Measurements from ENCODE around the gene ENO2.

Gene ENO2

GRCh38 chr12:6952121-6952862 is 37.9 kb downstream of the ENO2 start:
- no peak for DNase-seq

GRCh38 chr12:6952863-6953441 is 38.6 kb downstream of the ENO2 start:
- no peak for DNase-seq

DNA sequence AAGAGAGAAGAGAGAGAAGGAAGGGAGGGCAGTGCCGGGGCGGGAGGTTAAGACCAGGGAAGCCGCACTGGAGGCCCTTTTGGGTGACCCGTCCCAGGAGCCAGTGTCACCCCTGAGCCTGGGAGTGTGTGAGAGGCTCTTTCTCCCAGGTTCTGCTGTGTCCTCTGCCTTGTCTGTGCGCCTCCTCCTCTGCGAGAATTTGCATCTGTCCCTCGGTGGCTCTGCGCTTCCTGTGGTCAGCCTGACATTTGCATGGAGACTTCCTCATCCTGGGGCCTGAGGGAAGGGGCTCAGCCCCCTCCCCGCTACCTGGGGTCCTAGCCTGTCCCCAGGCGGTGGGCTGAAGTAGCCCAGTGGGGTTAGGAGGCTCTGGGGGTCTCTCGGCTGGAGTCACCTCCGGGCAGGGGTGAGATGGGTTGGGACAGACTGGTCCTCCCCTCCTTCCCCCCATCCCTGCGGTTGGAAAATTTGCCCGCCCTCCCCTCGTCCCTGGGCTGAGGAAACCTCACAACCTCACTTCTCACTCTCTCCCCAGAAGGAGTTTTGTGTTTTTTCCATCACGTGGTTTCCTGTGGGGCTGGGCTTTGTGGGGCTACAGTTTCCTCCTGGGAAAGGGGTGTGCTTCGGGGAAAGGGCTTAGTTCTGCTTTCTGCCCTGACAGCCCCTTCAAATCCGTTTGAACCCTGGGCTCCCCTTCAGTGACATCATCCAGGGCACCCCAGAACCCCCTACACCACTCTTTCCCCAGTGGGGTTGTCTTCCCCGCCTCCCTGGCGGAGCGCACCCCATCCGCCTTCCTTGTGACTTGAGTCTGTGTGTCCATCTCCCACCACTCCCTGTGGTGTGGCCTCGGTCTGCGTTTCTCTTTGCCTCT is 39.3 kb downstream of the ENO2 start:
- no peak for DNase-seq

- no peak for DNase-seq
Measured at GRCh38 chr12:6954316-6955107, 40.1 kb downstream of the ENO2 start.

DNA sequence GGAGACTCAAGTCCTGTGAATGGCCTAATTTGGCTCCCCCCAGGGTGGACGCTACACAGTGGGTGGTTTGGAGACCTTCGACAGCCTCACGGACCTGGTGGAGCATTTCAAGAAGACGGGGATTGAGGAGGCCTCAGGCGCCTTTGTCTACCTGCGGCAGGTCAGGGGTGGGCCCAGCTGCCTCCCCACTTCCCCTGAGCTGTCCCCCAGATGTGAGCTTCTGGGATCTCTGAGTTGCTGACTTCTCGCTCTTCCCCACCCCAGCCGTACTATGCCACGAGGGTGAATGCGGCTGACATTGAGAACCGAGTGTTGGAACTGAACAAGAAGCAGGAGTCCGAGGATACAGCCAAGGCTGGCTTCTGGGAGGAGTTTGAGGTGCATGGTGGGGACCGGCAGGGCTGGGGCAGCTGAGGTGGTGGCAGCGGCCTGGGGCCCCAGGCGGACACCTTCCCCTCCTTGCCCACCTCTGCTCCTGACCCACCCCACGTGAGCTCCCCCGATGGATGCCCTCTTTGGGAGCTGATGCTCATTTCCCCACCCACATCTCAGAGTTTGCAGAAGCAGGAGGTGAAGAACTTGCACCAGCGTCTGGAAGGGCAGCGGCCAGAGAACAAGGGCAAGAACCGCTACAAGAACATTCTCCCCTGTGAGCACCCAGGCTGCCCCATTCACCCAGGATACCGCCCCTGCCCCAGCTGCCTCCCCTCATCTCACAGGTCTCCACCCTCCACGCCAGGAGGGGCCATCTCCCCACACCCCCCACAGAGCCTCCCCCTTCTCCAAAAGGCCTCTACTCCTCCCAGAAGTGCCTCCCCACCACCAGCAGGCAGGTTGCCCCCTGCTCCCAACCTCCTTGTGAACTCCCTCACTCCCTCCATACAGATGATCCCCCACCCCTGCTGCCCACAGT is 41.0 kb downstream of the ENO2 start:
- no peak for DNase-seq

DNA sequence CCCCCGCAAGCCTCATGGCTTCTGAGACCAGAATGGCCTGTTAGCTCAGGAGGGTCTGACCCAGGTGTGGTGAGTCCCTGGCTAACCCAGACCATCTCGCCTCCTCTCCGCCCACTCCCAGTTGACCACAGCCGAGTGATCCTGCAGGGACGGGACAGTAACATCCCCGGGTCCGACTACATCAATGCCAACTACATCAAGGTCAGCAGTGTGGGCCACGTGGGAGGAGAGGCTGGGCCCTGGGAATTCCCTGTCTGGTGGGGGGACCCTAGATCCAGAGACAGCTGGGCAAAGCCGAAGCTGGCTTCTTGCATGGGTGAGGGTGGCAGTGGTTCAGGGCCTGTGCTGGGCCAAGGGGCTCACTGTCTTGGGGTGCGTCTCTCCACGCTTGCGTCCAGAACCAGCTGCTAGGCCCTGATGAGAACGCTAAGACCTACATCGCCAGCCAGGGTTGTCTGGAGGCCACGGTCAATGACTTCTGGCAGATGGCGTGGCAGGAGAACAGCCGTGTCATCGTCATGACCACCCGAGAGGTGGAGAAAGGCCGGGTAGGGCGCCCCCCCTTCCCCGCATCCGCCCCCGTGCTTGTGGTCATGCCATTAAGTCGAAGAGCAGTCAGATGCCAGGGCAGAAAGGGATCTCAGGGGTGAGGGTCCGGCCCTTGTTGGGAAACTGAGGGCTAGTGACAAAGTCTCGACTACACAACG is 41.8 kb downstream of the ENO2 start:
- no peak for DNase-seq

DNA sequence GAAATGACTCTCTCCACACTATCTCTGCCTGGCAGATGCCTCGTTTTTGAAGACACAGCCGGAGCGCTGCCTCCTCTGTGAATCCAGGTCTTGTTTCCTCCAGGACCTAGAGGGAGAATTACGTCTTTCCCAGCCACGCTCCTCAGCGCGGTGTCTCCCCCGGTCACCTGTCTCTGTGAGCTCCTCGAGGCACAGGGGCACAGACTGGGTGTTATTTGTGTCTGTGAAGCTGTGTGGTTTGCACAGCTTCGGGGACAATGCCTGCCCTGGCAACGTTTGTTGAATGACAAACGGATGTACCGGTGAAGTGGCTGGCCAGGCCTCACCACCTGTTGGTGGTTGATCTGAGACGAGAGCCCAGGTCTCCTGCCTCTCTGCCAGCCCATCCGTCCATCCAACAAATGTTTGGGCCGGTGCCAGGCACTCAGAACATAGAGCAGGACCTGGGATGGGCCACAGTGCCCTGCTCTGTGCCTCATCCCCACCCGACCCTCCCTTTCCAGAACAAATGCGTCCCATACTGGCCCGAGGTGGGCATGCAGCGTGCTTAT is 42.8 kb downstream of the ENO2 start:
- DNase-seq = no peak

- DNase-seq = no peak
Measured at GRCh38 chr12:6957741-6958608, 43.6 kb downstream of the ENO2 start.

DNA sequence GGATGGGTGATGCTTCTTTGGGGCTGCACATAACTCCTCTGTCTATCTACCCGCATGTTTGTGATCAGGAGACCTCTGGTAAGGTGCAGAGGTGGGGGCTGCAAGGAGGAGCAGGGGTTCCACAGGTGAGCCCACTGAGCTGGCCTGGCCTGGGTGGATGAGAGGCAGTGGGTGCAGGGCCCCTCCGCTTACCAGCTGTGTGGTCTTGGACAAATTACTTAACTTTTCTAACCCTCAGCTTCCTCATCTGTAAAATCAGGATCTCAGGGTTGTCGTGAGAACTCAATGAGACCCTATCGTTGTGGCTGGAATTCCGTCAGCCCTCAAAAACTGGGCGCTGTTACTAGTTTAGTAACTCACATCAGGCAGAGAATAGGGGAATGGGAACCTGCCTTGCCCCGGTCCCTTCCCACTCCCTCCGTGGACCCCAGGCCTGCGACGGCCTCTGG is 44.3 kb downstream of the ENO2 start:
- DNase-seq = no peak

- no peak for DNase-seq
Measured at GRCh38 chr12:6959058-6959804, 44.9 kb downstream of the ENO2 start.

DNA sequence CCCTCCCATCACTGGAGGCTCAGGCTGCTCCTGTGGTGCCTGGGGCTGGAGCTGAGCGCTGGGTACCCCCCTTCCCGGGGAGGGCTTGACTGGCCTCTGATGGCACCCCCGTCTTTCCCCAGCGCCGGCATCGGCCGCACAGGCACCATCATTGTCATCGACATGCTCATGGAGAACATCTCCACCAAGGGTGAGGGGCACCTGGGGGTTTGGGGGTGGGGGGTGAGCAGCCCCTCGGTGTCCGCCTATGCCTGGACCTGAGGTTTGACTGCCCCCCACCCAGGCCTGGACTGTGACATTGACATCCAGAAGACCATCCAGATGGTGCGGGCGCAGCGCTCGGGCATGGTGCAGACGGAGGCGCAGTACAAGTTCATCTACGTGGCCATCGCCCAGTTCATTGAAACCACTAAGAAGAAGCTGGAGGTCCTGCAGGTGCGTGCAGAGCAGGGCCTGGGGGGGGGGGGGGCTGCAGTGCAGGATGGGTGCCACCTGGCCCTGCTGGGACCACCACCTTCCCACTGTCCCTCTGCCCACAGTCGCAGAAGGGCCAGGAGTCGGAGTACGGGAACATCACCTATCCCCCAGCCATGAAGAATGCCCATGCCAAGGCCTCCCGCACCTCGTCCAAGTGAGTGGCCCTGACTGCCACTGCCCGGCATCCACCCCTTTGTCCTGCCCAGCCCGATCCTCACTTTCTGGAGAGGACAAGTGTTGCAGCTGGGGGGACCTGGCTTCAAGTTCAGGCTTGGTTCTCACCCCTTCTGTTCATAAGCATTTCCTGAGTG is 45.6 kb downstream of the ENO2 start:
- DNase-seq = no peak

- DNase-seq = no peak
Measured at GRCh38 chr12:6960593-6961277, 46.4 kb downstream of the ENO2 start.

DNA sequence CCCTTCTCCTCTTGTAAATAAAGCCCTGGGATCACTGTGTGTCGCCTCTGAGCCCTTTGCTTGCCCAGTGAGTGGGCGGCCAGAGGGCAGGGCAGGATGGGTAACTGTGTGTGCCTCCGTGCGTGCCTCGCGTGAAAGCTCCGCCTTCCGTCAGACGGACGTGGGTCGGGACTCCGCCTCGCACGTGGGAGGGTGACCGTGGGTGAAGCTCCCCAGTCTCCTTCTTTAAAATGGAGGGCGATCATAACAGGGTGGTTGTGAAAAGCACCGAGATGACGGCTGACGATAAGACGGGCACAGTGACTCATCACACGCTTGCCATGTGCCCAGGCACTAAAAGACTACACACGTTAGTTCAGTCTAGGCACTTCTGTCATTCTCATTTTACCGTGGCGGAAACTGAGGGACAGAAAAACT is 46.9 kb downstream of the ENO2 start:
- no peak for DNase-seq

GRCh38 chr12:6961695-6962284 is 47.4 kb downstream of the ENO2 start:
- DNase-seq = peak; percentile 64

GRCh38 chr12:6962285-6963015 is 48.1 kb downstream of the ENO2 start:
- DNase-seq = peak; percentile 64

GRCh38 chr12:6963016-6963731 is 48.8 kb downstream of the ENO2 start:
- peak; percentile 63 for DNase-seq
